Stimulated activated CD4-positive, alpha-beta T cell treated with anti-CD3 and anti-CD28 coated beads, Interleukin-15, amount 100 ng/mL, for 1 hour (primary cell): ENCODE data around the gene MRPL43.

Experiments used
- DNase-seq, 2 donors: peaks; one replicate each; pipeline ENCODE4 v3.0.0-alpha.2; 2020; ENCODE audit warnings: low read depth in 1 of 2, low spot score in 1 of 2

The MRPL43 gene

DNA sequence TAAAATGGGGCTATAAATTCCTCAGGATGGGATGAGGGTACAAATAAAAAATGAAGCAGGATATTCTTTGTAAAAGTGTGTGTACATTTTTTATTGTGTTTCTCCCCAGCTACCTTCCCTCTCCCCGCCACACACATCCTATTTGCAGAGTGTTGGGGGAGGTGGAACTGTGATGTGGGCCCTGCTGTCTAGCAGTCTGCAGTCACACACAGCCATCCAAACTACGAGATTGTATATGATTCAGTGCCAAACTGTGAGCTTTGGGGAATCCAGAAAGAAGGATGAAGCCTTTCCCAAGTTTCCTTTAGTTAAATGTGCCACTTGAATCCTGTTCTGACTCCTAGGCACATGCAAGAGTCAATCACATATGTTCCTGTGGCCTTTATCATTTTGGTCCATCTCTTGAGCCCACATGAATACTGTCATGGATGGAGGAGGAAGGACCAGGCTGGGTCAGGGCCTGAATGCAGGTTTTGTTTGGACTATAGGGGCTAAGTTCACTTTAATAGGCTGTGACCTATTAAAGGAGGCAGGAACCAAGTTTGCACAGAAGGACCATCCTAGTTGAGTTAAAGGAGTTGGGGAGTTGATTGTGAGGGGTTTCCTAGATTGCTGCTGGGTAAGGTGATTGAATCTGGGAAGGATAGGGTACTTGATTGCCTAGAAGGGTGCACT lies 19.1 kb downstream of the MRPL43 start:
- DNase-seq, result no peak

DNA sequence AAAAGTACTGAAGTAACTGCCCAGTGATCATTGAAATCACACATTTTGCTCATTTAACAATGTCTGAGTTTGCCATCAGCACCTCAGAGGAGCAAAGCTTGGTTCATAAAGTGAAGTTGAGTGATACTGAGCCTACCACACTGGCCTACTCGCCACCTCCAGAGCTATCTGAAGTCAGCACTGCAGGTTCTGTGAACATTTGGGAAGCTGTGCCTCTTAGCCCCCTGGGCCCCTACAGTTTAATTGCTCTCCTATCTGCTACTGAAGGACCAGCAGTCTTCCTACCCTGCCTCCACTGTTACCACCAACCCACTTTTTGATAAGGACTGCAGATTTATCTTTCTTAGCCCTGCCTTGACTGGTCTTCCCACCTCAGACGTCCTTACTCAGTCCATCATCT lies 20.0 kb downstream of the MRPL43 start:
- DNase-seq, result no peak

DNA sequence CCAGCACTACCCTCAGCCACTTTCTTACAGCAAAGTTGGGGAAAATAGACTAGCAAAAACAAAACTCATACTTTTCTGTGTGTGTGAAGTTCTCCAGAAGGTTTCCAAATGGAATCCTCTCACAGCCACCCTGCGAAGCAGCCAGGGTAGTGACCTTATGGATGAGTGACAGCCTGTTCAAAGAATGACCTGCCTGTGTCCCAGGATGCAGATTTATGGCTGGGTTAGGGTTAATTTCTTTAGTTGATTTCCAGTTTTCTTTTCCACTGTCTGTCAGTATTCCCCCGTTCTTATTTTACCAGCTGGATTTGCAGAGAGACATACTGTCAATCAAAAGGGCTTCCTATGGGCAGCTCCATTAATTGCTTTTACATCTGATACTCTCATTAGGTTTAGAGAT lies 20.4 kb downstream of the MRPL43 start:
- no peak for DNase-seq

DNA sequence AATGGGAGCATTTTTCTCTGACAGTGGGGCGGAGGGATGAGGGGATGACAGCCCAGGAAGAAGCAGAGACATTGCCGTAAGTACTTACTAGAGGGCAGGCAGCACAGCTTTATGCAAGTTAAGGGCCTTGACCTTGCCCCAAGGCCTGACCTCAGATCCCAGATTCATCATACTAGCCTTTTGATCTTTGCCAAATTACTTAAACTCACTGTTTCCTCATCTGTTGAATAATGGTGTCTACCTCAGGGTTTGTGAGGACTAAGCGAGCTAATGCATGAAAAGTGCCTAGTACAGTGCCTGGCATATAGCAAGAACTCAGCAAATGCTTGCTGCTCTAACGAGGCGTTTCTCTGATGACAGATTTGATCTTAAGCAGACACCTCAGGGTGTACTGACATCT lies 21.5 kb downstream of the MRPL43 start:
- no peak for DNase-seq

DNA sequence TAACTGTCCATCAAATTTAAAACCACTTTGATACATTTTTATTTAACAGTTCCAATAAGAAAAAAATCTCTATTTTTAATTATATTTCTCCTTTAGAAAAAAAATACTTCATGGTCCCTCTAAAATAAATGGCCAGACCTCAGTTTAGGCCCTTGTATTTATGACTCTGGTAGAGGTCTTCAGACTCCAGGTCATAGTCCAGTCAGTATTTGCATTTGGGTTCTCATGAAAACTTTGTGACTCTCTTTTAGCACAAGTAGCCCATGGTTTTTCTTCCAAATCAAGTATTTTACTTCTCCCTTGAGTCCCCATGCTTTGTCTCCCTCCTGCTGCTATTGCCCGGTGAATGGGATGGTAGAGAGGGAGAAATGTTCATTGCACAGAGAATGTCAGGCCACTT lies 23.5 kb downstream of the MRPL43 start:
- DNase-seq, result no peak

DNA sequence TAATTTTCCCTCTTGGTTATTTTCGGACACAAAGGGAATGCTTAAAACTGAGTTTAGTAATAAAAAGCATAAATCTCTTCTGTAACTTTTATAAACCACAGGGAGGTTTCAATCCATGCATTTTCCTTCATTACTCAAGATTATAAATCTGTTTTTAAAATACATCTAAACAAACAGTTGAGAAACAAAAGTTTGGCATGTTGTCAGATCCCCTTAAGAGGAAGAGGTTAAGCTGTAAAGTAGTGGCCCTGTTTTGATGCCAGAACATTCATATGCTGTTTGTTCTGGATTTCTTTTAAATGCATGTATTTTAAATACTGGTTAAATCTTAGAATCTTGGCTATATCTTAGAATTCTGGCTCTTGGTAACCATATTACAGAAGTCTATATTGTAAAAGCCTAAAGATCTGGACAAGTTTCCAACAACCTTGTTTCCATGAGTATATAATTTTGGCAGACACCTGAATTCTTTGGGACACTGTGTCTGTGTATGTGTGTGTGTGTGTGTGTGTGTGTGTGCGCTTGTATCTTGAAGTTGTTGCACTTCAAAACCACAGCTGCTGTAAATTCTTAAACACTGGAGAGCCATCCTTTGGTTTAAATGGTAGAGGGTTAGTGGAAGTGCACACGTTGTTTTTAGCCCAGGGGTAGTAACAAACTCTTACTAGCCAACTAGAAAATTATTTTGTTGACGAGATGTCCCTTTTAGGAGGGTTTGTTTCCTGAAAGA lies 24.8 kb downstream of the MRPL43 start:
- DNase-seq, result no peak

DNA sequence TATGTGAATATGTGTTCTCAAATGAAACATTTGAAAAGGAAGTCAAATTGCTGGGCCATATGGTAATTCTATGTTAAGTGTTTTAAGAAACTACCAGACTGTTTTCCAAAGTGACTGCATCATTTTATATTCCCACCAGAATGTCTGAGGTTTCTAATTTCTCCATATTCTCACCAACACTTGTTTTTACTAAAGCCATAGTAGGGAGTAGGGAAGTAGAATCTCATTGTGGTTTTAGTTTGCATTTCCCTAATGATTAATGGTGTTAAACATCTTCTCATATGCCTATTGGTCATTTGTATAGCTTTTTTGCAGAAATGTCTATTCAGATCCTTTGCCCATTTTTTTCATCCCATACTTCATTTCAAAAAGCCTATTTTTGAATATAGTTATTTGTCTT lies 27.0 kb downstream of the MRPL43 start:
- no peak for DNase-seq

DNA sequence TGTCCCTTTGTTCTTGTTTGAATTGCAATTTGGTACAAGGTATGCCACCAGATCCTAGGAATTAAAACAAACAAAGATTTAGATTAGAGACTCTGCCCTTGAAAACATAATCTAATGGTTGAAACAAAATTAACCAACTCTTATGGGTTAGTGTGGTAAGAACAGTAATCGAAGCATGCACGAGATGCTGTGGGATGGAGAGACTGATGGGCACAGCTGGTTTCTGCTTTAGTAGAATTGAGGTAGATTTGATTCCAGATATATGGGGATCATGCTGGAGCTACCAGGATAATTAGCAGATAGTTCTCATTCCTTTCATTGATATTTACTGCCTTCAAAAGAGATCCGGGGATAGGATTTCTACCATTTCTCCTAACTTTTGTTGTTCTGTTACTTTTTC lies 38.4 kb downstream of the MRPL43 start:
- no peak for DNase-seq

DNA sequence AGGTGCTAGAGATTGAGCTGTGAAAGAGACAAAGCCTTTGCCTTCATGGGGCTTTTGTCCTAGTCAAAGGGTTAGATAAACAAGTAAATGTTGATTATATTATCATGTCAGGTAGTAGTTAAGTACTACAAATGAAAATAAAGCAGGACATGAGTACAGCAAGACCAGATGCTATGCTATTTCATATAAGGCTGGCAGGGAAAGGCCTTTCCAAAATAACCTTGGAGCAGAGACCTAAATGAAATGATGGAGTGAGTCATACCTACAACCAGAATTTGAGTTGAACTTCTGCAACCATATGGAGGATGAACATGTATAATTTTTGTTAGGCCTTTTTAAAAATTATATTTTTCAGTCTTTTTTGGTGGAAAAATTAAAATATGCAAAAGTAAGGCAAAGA lies 41.5 kb downstream of the MRPL43 start:
- DNase-seq, result no peak

DNA sequence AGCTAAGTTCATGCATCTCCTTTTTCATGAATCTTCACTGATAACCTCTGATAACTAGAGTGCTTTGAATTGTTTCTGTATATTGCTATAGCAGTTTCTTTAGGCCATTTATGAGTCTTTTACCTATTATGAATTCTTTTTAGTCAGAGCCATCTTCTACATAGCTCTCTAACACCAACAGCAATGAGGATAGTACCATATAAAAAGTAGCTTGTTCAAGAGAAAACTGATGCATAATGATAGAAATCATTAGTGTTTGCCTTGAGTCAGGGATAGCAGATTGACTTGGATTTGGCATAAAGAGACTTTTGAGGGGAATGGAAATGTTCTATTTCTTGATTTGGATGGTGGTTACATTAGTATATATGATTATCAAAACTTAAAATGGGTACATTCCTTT lies 43.8 kb downstream of the MRPL43 start:
- DNase-seq, result no peak

DNA sequence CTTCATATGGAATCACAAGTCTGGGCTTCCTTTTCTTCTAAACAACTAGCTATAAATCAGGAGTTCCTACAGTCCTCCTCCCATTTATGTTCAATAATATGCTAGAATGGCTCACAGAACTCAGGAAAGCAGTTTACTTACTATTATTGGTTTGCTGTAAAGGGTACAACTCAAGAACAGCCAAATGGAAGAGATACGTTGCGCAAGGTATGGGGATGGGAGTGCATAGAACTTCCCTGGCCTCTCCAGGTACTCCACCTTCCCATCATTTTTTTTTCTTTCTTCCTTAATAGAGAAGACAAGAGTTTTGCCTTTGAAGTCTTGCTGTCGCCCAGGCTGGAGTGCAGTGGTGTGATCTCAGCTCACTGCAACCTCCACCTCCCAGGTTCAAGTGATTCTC lies 45.1 kb downstream of the MRPL43 start:
- DNase-seq, result no peak

DNA sequence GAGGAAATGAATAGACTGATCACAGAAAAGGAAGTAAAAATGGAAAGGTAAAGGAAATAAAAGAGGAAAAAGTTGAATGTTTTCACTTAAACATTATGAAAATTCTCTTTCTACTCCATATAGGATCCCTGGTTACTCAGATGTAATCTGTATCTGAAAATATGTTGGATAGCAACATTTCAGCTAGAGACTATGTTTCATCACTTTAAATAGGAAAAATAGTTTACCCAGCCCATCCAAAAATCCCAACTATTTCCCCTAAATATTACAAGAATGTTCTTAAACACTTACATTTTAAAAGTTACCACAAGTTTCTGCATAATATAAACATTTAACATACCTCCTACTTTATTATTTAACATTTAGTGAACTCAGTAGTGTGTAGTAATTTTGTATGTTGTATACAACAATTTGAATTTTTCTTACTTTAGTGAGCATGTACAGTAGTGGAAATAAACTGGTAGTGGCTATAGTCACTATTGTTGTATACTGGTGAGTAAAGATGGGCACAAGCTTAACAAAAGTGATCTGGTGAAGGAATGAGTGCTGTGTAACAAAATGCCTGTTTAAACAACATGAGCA lies 47.4 kb downstream of the MRPL43 start:
- no peak for DNase-seq
